GM18498 (cell line): ENCODE measurements around the gene ZBTB43.

Experiments used
- ATAC-seq: cut with Tn5 transposase; IDR thresholded peaks from one replicate; pipeline ENCODE4 v1.9.1; 2021; ENCODE audit warnings: mild to moderate bottlenecking, moderate library complexity; ENCODE audit not compliant: unreplicated experiment

Gene ZBTB43

DNA sequence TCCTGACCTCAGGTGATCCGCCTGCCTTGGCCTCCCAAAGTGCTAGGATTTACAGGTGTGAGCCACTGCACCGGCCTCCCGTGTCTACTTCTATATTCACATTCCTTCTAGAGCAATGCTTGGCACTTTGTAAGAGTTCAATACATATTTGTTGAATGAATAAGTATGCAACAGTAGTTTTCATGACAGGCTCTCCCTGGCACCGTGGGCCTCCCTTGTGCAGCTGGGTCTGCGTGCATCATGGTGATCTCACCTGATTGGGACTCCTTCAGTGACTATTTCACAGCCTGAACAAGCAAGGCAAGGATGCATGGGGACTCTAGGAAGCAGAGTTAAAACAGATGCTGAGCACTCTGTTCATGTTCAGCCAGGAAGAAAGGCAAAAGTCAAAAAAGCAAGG, 48.8 kb downstream of the ZBTB43 start:
- no peak for ATAC-seq

DNA sequence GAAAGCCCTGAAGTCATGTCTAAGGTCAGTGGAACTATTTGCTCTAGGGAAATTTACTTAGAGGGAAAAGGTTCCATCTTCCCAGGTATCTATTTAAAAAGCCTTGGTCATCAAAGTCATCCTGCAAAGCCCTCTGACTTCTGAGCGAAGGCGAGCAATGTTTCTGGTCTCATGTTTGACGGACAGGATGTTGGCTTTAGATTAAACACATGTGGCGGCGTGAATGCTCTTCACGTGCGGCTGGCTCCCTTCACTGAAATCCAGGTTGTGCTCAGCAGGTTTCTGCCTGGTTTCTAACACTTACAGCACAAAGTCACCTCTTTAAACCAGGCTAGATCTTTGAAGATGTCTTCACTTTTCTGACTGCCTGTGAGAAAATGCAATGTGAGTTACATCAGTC, 49.9 kb downstream of the ZBTB43 start:
- no peak for ATAC-seq

DNA sequence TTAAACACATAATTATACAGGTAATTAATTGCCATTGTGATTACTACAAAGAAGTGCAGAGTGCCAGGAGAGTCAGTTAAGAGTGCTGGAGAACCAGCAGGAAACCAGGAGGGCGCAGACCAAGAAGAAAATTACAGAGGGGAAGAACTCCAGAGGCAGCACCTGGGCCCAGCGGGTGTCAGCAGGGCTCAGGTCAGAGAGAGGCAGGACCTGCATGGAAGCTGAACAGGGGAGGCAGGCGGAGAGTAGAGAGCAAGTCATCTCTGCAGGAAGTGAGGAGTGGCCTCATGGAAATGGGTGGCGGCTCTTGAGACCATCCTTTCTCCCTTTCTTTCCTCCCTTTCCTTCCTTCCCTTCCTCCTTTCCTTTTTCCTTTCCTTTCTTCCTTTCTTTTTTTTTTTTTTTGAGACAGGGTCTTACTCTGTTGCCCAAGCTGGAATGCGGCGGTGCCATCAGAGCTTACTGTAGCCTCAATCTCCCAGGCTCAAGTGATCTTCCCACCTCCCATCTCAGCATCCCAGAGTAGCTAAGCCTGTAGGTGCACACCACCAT, 51.6 kb downstream of the ZBTB43 start:
- ATAC-seq = no peak

DNA sequence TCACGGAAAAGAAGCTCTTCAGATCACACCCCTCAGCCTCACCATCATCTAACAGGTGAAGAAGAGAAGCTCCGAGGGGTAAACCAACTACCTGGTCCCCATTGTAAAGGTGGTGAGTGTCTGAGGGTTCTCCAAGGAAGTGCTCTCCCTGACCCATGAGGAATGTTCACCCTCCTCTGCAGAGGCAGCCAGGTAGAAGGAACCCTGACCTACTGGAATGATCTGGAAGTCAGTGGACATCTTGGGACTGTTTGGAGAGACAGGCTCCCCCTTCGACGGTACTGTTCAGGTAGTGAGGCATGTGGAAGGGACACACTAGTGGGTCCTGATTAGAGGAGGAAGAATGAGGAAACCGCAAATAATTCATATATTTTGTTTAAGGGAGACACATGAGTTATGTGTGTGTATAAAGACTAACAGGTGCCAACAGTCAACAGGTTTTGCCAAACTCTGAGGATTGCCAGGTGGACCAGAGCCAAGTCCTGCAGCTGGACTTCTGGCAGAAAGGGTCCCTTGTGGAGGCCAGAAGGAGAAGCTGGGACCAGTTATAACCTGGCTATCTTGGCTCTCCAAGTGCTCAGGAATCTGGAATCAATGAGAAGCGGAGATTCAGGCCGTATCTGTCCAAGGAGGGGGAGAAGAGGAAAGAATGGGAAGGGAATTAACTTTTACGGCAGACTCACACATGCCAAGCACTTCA, 52.6 kb downstream of the ZBTB43 start:
- no peak for ATAC-seq

DNA sequence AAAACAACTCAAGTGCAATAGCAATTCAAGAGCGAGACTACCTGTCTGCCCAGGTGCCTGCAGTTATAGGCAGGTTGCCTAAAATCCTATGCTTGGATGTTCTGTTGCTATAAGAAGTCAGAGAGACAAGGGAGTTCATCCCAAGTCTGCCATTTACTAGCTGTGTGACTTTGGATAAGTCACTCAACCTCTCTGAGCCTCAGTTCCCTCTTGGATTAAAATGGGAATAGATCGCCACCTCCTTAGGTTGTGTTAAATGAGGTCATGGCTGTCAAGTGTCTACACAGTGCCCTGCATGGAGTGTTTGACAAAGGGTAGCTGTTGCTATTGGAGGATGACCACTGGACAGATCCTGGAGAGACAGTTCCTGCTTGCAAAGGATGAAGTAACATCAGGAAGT, 54.3 kb downstream of the ZBTB43 start:
- no peak for ATAC-seq

DNA sequence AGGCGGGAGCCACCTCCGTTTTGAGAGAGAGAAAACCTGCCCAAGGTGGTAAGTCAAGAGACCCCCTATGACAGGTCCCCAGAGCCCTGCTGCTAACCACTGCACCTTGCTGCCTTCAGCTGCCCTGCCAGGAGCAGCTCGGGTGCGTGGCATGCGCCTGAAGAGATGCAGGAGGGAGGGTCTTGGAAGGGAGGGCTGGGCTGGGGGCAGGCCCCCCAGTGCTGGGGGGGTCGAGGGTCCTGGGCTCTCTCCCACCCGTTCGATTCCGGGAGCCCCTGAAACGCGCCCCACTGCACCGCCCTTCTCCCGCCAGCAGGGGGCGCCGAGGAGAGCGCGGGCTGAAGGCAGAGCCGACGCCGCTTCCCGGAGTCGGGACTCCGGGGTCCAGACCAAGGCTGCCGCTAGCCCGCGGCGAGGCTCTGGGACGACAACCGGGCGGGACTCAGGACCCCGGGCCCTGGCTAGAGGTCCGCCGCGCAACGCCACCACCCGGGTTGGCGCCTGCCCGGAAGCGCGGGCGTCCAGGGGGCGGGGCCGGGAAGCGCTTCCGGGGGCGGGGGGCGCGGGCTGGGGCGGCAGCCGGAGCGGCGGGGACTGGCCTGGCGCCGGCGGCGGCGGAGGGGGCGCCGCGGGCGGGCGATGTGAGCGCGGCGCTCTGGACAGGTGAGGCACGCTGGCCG, 55.4 kb downstream of the ZBTB43 start, which contains the start of gene ZBTB34:
Gene ZBTB34, plus strand, starts transcription at position 563 of the 680 bp plus-strand sequence. CDS start 18,761 bp downstream, outside the sequence.
- ATAC-seq = peak; percentile 72

DNA sequence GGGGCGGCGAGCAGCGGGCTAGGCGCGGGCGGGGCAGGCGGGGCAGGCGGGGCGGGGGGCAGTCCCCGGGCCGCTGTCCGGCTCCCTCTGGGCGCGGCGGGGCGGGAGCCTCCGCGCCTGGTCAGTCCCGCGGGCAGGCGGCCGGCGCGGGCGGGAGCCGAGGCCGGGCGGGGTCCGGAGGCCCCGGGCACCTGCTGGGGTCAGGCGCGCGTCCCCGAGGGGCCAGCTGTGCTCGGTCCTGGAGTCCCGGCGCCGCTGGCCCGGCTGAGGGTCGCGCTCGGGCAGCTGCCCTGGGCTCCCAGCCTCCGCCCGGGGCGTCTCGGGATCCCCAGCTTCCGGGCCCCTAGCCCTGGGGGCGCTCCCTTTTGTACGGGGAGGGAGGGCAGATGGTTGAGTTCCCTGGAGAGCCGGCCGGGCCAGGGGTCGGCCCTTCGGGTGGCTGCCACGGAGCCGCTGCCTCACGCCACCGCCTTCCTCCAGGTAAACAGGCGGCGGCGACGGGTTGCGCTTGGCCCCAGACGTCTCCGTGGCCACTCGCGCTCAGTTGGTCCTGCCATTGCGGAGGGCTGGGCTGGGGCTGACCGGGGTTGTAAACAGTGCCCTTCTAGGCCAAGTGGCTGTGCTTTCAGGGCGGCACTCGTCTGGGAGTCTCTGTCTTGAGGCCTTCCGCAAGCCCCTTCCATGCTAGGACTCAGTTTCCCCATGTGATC, 56.1 kb downstream of the ZBTB43 start:
- ATAC-seq = peak; percentile 45

DNA sequence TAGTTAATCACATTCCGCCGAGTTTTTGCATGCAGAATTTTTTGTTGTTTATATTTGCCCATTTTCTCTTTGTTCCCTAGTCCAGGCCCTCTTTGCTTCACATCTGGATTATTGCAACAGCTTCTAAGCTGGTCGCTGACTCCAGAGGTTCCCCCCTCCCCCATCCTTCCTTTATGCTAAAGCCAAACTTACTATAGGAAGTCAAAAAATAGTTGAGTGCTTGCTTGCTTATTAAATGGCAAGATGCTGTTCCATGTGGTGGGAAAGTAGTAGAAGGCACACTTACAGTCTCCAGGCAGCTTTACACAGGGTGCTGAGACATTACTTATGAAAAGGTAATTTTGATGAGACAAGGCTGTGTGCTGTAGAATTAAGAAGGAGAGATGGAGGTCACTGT, 56.9 kb downstream of the ZBTB43 start:
- no peak for ATAC-seq

DNA sequence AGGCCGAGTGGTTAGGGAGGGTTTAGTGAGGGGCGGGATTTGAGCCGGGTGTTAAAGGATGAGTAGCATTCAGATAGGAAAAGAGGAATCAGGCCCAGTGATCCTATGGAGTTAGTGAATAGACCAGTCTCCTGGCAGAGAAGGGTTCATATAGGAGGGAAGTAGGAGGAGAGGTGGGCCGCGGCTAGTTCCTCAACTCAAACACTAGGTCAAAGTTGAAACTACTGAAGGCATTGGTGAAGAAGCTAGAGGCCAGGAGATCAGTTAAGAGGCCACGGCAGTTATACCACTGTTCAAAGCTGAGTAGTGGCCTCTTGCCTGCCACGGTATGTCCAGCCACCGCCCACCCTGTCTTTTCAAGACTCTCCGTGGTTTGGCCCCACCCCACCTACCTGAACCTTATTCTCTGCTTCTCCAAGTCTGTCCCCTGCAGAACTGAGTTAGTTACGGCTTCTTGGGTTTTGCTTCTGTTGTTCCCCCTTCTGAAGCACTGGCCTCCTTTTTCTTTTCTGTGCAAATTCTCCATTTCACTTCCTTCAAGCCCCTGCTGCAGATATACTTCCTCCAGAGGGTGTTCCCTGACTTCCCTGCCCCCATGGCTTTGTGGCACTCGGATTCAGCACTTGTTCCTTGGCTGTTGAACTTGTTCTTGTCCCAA, 57.4 kb downstream of the ZBTB43 start:
- no peak for ATAC-seq

DNA sequence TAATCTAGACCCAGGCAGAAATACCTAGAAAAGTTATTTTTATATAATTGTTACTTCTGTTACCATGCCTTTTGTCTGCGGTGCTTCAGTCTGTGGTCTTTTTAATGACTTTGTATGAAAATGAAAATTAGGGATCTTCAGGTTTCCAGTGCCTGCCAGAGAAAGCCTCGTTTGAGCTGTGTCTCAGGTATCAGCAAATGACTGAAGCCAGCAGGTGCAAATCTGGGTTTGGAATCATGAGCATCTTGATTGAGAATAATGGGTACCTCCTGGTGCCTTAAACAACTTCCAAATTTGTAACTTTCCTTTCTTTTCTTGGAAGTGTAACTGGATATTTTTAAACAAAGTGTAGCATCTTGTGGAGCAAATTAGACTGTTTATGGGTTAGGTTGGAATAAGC, 59.9 kb downstream of the ZBTB43 start:
- ATAC-seq = no peak

DNA sequence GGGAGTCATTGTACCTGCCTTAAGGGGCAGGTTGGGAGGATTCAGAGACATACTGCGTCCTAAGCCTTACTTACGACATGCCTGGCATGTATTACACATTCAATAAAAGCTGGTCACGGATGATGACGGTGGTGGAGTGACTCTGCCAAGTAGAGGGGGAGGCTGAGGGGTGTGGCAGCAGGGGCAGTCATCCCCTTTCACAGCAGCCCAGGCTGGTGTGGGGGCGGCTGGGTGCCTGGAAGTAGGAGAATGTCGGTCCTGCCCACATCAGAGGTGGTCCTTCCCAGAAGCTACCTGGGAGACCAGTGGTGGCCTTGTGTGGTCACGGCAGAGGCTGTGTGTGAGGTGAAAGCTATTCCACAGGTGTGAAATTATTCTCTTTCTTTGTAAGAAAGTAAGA, 64.5 kb downstream of the ZBTB43 start:
- no peak for ATAC-seq

DNA sequence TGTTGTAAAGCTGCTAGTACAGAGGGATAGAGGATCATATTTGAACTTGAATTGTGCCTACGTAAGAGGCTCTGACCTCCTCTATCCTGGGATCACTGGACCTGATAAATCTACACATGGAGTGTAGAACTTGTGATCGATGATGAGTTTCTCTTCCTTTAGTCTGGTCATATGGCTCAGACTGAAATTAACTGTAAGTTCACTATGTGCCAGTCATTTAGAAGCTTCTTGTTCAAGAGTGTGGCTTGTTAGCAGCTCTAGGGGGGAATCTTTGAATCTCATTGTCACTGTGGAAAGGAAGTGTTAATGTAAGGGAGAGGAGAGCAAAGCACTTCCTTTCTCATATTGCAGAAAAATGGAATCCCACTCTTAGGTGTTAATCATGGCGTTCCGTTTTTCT, 67.7 kb downstream of the ZBTB43 start:
- ATAC-seq = no peak

DNA sequence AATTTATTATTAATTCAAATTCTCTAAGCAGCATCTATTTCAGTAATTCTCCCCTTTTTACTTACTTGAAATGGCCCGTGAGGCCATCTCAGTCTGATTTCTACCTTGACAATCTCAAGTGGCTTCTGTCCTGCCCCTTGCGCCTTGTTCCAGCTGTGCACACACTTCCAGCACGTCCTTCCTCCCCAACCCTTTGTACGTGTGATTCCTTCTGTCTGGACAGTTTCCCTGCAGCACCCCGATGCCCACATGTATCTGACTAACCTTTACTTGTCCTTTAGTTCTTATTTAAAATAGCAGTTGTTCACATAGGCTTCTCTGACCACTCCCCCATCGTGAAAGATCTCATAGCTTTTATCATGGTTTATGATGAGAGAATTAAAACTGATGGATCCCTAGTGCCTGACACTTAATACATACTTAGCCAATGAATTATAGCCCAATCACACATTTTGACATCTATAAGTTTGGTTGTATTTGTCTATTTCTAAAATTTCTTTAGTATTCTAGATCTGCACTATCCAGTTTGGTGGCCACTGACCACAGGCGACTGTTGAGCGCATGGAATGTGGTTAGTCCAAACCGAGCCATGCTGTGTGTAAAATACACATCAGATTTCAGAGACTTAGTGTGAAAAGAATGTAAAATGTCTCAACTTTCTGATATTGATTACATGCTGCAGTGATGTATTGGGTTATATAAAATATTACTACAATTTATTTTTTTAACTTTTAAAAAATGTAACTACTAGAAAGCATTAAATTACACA, 69.9 kb downstream of the ZBTB43 start:
- ATAC-seq = no peak

DNA sequence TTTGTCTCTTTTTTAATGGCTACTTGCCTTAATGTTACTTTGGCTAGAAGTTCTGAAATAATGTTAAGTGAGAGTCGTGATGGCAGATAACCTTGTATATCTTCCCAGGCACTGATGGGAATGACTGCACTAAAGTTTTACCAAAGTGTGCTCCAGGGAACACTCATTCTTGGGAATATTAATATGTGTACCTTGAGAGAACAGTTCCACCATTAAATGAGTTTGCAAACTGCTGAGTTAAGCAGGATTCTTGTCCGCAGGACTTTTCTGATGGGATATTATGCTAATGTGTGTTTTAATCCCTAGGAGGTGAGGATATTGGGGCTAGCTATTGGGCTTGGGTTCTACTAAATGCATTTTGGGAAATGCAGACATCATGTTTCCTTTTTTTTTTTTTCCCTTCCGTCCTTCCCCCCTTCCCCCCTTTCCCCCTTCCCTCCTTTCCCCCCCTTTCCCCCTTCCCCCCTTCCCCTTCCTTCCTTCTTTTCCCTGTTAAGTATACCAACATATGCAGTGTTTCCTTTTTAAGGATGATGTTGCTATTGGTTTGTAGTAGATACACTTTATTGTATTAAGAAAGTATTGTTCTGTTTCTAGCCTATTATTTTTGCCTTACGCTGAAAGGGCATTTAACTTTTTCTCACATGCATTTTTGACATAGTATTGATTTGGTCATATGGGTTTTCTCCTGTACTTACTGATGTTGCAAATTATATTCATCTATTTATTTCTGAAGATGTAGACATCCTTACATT, 71.1 kb downstream of the ZBTB43 start:
- ATAC-seq = no peak

DNA sequence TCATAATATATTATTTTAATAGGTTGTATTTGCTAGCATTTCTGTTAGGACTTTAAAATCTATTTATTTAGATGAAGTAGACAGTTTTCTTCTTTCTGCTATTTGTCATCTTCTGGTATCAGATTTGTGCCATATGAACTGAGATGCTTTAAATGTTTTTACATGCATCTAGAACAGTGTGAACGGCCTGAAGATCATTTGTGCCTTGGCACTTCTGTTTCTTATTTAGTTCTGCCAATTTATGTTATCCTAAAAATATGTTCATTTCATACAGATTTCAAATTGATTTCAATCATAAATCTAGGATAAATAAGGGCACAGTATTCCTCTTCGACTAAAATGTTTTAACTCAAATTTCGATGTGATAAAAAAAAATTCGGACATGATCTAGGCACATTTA, 71.7 kb downstream of the ZBTB43 start:
- no peak for ATAC-seq

DNA sequence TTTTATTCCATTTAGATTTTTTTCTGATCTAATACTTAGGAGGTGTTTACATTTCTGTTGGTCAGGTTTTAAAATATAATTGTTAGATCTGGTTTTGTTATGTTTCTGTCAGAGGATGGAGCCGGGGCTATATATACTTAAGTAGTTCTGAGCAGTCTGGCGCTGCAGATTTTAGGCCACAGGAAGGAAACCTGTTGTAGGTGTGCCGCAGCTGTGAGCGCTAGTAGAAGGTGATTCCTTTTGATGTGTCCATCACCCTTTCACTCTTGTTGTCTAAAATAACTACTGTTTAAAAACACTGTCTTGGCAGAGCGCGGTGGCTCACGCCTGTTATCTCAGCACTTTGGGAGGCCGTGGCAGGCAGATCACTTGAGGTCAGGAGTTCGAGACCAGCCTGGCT, 72.6 kb downstream of the ZBTB43 start:
- ATAC-seq = no peak

DNA sequence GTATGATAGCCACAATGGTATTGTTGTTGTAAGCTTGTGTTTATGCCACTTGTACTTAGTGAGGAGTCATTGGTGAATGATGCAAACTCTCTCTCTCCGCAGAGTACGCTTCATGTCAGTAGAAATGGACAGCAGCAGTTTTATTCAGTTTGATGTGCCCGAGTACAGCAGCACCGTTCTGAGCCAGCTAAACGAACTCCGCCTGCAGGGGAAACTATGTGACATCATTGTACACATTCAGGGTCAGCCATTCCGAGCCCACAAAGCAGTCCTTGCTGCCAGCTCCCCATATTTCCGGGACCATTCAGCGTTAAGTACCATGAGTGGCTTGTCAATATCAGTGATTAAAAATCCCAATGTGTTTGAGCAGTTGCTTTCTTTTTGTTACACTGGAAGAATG, 74.4 kb downstream of the ZBTB43 start:
- no peak for ATAC-seq

DNA sequence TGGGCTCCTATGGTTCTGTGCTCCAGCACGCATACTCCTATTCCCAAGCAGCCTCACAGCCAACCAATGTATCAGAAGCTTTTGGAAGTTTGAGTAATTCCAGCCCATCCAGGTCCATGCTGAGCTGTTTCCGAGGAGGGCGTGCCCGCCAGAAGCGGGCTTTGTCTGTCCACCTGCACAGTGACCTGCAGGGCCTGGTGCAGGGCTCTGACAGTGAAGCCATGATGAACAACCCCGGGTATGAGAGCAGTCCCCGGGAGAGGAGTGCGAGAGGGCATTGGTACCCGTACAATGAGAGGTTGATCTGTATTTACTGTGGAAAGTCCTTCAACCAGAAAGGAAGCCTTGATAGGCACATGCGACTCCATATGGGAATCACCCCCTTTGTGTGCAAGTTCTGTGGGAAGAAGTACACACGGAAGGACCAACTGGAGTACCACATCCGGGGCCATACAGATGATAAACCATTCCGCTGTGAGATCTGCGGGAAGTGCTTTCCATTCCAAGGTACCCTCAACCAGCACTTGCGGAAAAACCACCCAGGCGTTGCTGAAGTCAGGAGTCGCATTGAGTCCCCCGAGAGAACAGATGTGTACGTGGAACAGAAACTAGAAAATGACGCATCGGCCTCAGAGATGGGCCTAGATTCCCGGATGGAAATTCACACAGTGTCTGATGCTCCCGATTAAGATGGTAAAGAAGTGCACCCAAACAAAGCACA, 75.5 kb downstream of the ZBTB43 start:
- ATAC-seq = no peak

DNA sequence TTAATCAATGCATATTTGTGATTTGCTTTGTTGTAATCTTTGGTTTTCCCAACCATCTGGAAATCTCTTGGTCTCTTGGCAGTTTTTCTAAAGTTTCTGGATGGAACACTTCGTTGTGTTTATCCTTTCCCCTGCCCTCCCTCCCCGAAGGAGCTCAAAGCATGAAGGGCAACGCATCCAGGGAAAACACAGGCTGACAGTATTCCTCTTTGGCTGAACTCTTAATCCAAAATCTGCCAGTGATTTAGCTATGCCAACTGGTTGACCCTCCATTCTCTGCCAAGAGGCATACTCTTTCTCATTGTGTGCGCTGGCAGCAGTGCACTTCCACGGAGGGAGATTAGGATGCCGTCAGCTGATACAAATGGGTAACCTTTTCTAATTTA, 76.1 kb downstream of the ZBTB43 start:
- no peak for ATAC-seq
